Effector memory CD4-positive, alpha-beta T cell (primary cell): ENCODE results near the gene BRI3.

Source experiments
- DNase-seq, 3 donors: peaks; one replicate each; pipeline ENCODE4 v3.0.0-alpha.2; 2020
- H3K27ac ChIP-seq: 2 replicates; pipeline ENCODE4 v1.7.0; 2013; ENCODE audit warnings: mild to moderate bottlenecking, low read length, moderate library complexity; ENCODE audit not compliant: insufficient read depth, poor library complexity, severe bottlenecking
- H3K27me3 ChIP-seq: replicated peaks from 2 replicates; pipeline ENCODE4 v1.7.0; 2013; ENCODE audit warnings: mild to moderate bottlenecking, low read length; ENCODE audit not compliant: insufficient read depth, control insufficient read depth, poor library complexity, severe bottlenecking
- H3K36me3 ChIP-seq: 2 replicates; pipeline ENCODE4 v1.7.0; 2013; ENCODE audit warnings: mild to moderate bottlenecking, low read length, moderate library complexity; ENCODE audit not compliant: control insufficient read depth, insufficient read depth
- H3K4me1 ChIP-seq: 2 replicates; pipeline ENCODE4 v1.7.0; 2013; ENCODE audit warnings: low read length, mild to moderate bottlenecking; ENCODE audit not compliant: control insufficient read depth, insufficient read depth, poor library complexity, severe bottlenecking
- H3K4me3 ChIP-seq: 2 replicates; pipeline ENCODE4 v1.7.0; 2013; ENCODE audit warnings: low read length, low read depth, mild to moderate bottlenecking; ENCODE audit not compliant: insufficient read depth, poor library complexity, severe bottlenecking
- H3K9me3 ChIP-seq: 2 replicates; pipeline ENCODE4 v1.7.0; 2013; ENCODE audit warnings: mild to moderate bottlenecking, low read length, moderate library complexity; ENCODE audit not compliant: control insufficient read depth

Gene BRI3

DNA sequence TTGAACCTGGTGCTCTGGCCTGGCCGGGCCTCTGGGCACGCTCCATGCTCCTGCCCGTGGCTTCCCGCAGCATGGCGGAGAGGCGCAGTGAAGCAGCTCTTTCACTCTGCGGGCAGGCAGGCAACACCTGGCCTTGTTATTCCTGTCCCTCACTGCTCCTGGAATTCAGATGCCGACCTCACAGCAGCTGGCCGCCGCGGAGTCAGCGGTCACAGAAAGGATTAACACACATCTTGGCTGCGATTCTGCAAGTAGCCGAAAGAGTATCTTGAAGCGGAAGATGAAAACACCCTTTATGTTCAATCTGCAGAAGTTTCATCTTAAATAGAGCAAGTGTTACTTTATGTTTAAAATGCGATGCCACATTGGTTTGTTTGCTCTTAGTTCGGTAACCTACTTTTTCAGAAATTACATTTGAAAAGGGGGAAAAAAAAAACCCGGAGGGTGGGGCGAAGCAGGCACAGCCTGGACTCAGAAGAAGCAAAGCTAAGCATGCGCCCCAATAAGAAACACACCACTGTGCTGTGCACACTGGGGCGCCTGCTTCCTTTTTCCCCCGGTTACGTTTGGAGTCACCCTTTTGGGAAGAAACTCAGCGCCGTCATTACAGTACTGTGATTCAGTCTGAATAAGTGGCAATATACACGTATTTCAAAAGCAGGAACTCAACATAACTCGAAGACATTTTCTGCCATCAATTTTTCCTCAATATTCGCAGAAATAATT, 42.3 kb downstream of the BRI3 start:
- no peak overlapping the region for H3K4me3 ChIP-seq

DNA sequence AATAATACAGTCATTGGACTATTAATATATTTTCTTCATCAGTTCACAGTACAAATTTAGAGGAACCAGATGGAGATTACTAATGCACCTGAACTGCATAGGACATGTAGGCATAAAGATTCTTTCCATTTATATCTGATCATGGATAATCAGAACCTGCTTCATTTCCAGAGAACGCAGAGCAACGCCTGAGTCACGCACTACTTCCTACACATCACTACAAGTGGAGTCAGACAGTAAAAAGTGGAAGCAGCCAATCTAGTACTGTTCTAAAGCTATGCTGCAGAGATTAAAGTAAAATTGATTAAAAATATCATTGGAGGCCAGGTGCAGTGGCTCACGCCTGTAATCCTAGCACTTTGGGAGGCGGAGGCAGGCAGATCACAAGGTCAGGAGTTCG, 43.3 kb downstream of the BRI3 start:
- no peaks in the 10 kb centered on the region for H3K36me3 ChIP-seq
- no peaks in the 10 kb centered on the region for H3K4me1 ChIP-seq
- no peaks in the 10 kb centered on the region for H3K27me3 ChIP-seq

More for the DNA sequence above, 42.3 kb downstream of the BRI3 start:
- Histone ChIP-seq H3K9me3 (no peaks in the 10 kb centered on the region), H3K27me3 (no peaks in the 10 kb centered on the region), H3K36me3 (no peaks in the 10 kb centered on the region), H3K27ac (no peak overlapping the region), H3K4me1 (no peaks in the 10 kb centered on the region)
- DNase-seq: no peak

DNA sequence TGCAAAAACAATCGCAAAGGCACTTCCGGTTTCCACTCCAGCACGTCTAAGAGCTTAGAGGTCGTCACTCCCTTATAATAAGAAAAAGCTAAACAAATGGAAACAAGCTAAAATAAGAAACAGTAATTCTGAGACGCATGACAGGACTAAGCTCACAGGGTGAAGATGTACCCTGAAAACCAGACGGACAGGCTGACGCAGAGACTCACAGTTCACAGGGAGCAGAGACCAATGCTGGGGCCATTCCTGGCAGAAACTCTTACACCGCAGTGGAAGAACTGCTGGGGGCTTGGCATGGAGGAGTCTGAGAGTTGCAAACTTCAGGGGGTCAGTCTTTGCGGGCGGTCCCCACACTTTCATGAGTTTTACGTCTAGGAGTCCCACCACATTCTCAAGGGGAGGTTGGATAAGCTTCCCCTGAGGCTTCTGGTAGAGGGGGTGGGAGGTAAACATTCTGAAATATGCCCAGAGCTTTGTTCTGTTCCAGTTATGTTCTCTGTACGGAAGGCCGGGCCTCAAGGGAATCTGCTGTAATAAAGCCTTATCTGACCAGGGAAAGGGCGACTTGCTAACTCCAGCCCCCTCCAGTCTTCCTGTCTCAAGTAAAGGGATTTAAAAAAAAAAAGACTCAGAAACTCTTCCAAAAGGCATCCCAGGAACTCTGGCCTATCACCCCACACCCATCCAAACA, 47.8 kb downstream of the BRI3 start:
- Histone ChIP-seq H3K27me3 (no peaks in the 10 kb centered on the region), H3K4me3 (no peak overlapping the region), H3K27ac (no peak overlapping the region), H3K36me3 (no peaks in the 10 kb centered on the region), H3K4me1 (no peaks in the 10 kb centered on the region), H3K9me3 (no peaks in the 10 kb centered on the region)
- no peak for DNase-seq

More for the DNA sequence above, 43.3 kb downstream of the BRI3 start:
- Histone ChIP-seq H3K27ac (no peak overlapping the region), H3K9me3 (no peaks in the 10 kb centered on the region), H3K4me3 (no peak overlapping the region)
- no peak for DNase-seq

DNA sequence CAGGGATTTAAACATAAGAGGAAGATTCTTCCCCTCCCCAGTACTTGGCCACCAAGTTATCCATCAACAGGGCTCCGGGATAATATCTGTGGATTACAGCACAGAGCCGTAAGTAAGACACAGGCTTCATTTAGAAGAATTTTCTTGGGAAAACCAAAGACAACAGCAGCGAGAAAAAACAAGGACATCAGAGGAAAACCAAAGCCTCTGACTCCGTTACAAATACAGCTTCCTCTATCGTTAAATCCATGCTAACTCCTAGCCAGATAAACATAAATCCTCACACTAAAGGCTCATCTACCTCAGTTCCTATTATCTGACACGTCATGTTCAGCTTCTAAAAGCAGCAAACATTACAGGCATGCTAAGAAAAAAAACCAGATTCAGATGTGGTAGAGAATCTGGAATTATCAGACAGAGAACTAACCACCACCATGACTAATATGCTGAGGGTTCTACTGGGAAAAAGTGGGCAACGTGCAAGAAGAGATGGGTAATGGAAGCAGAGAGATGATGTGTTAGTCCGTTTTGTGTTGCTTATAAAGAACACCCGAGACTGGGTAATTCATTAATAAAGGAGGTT, 48.4 kb downstream of the BRI3 start:
- no peaks in the 10 kb centered on the region for H3K36me3 ChIP-seq

DNA sequence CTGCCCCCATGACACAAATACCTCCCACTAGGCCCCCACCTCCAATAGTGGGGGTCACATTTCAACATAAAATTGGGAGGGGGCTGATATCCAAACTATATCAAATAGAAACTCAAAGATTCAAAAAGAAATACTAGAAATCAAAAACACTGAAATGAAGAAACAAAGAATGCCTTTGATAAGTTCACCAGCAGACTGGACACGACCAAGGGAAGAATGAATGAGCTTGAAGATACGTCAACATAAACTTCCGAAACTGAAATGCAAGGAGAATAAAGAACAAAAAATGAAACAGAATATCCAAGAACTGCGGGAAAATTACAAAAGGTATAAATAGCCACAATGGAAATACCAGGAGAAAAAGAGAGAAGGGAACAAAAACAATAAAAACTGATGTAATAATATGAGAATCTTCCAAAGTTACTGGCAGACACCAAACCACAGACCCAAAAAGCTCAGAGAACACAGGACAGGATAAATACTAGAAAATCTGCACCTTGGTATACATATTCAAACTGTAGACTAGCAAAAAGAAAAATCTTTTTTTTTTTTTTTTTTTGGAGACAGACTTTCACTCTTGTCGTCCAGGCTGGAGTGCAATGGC, 49.5 kb downstream of the BRI3 start:
- no peak overlapping the region for H3K27ac ChIP-seq
- H3K9me3 ChIP-seq: no peaks in the 10 kb centered on the region
- no peaks in the 10 kb centered on the region for H3K27me3 ChIP-seq
- H3K4me1 ChIP-seq: no peaks in the 10 kb centered on the region
- no peaks in the 10 kb centered on the region for H3K36me3 ChIP-seq
- H3K4me3 ChIP-seq: no peak overlapping the region
- no peak for DNase-seq

More for the DNA sequence above, 48.4 kb downstream of the BRI3 start:
- Histone ChIP-seq H3K27ac (no peak overlapping the region), H3K4me3 (no peak overlapping the region), H3K9me3 (no peaks in the 10 kb centered on the region), H3K4me1 (no peaks in the 10 kb centered on the region), H3K27me3 (no peaks in the 10 kb centered on the region)
- DNase-seq: no peak

DNA sequence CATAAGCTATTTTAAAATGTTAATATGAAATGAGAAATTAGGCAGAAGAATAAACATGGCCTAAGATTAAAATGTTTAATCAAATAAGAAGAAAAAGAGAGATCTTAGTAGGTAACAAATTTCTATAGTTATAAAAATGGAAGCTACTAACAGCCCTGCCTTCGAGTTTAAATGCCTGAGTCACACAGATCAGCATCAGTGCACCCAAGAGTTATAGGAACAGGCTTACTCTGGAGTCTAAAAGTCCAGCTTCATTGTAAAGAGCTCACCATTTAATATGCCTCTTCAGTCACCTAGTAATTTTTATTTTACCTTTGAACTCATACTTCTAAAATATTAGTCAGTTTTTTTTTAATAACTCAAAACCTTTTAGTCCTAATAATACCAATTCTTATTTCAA, 52.6 kb downstream of the BRI3 start:
- Histone ChIP-seq H3K4me1 (no peaks in the 10 kb centered on the region), H3K27me3 (no peaks in the 10 kb centered on the region), H3K27ac (no peak overlapping the region), H3K36me3 (no peaks in the 10 kb centered on the region), H3K9me3 (no peaks in the 10 kb centered on the region), H3K4me3 (no peak overlapping the region)
- no peak for DNase-seq

DNA sequence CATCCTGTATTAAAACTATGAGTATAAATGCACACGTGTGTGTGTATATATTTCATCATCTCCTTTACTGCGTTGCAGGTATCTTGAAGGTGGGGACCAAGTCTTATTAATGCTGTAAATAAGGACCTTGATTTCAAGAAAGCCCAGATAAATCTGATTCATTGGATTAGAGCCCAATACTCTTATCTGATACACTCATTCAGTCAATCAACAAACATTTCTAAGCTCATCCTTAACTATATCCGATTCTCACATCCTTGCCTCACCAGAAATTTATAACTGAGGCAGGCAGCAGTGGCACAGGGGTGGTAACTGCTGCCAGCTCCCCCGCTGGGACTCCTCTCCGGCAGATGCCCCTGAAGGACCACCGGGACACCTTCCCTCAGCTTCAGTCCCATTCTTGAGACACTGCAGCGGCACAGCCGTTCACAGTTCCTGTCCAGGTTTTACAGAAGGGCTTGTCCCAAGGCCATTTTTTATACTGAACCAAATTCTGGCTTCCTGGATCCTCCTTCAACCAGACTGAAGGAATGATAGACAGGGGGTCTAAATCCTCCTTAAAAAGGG, 54.0 kb downstream of the BRI3 start:
- H3K4me1 ChIP-seq: no peaks in the 10 kb centered on the region
- no peaks in the 10 kb centered on the region for H3K9me3 ChIP-seq
- DNase-seq: no peak
- H3K27me3 ChIP-seq: no peaks in the 10 kb centered on the region
- H3K36me3 ChIP-seq: no peaks in the 10 kb centered on the region
- no peak overlapping the region for H3K4me3 ChIP-seq
- H3K27ac ChIP-seq: no peak overlapping the region

DNA sequence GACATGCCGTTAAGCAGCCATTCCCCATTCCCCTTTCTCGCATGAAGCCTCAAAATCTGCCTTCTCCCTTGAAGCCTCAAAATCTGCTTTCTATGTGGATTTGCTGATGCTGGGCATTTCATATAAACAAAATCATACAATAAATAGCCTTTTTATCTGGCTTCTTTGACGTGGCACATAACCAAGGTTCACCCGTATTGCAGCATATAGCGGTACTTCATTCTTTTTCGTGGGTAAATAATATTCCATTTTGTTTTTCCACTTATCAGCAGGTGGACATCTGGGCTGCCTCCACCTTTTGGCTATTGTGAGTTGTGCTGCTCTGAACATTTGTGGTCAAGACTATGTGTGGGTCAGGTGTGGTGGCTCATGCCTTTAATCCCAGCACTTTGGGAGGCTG, 57.0 kb downstream of the BRI3 start:
- Histone ChIP-seq H3K27me3 (no peaks in the 10 kb centered on the region), H3K9me3 (no peaks in the 10 kb centered on the region)

DNA sequence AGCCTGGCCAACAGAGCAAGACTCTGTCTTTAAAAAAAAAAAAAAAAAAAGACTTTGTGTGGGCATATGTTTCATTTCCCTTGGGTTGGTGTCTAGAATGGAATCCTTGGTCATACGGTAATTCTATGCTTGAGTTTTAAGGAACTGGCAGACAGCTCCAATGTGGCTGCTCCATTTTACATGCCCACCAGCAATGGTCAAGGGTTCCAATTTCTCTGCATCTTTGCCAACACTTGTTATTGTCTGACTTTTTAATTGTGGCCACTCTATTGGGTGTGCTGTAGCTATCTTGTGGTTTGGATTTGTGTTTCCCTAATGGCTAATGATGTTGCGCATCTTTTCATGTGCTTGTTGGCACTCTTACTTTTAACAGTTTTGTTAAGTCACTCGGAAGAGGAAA, 57.6 kb downstream of the BRI3 start:
- Histone ChIP-seq H3K9me3 (no peaks in the 10 kb centered on the region), H3K4me3 (no peak overlapping the region), H3K27ac (no peak overlapping the region), H3K4me1 (no peaks in the 10 kb centered on the region), H3K36me3 (no peaks in the 10 kb centered on the region), H3K27me3 (no peaks in the 10 kb centered on the region)
- no peak for DNase-seq

More for the DNA sequence above, 57.0 kb downstream of the BRI3 start:
- no peak for DNase-seq
- Histone ChIP-seq H3K27ac (no peak overlapping the region), H3K4me1 (no peaks in the 10 kb centered on the region), H3K36me3 (no peaks in the 10 kb centered on the region), H3K4me3 (no peak overlapping the region)
